OCI-LY3 (cell line): Measurements from ENCODE around the gene TMEM30A.

Source experiments
- H2AFZ ChIP-seq: fragments of 200-600, 300-600 bp; shearing (Covaris generic); 2 replicates; pipeline ENCODE4 v1.6.0; 2014; ENCODE audit warnings: antibody characterized with exemption, low read depth, low read length
- H3K27ac ChIP-seq: fragments of 200-600, 300-600 bp; sonication (generic); 2 replicates; pipeline ENCODE4 v1.5.1; 2014; ENCODE audit warnings: mild to moderate bottlenecking, low read length, moderate library complexity, mixed read lengths
- H3K27me3 ChIP-seq: fragments of 200-600, 300-600 bp; sonication (generic); 2 replicates; pipeline ENCODE4 v1.6.1; 2014; ENCODE audit warnings: low read depth, low read length, mixed read lengths
- H3K36me3 ChIP-seq: fragments of 200-600, 300-600 bp; sonication (generic); replicated peaks from 2 replicates; pipeline ENCODE3; 2014; ENCODE audit warnings: low read depth, low read length, mixed read lengths
- H3K4me1 ChIP-seq: fragments of 300-600, 200-600 bp; sonication (generic); 2 replicates; pipeline ENCODE4 v1.6.1; 2014; ENCODE audit warnings: low read length, mixed read lengths
- H3K4me2 ChIP-seq: fragments of 200-600, 300-600 bp; sonication (generic); 2 replicates; pipeline ENCODE4 v1.6.1; 2014; ENCODE audit warnings: low read length, mixed read lengths
- H3K4me3 ChIP-seq: fragments of 300-600, 200-600 bp; sonication (generic); 2 replicates; pipeline ENCODE4 v1.5.1; 2014; ENCODE audit warnings: antibody characterized with exemption, mild to moderate bottlenecking, low read length, moderate library complexity
- H3K79me2 ChIP-seq: fragments of 300-600, 200-600 bp; shearing (Covaris generic); 2 replicates; pipeline ENCODE4 v1.6.1; 2014; ENCODE audit warnings: mild to moderate bottlenecking, low read length, mixed read lengths
- H3K9ac ChIP-seq: fragments of 300-600, 200-600 bp; shearing (Covaris generic); 2 replicates; pipeline ENCODE4 v1.6.0; 2014; ENCODE audit warnings: mild to moderate bottlenecking, low read length, moderate library complexity
- H3K9me3 ChIP-seq: fragments of 200-600, 300-600 bp; shearing (Covaris generic); 2 replicates; pipeline ENCODE4 v1.6.1; 2014; ENCODE audit warnings: low read length, mixed read lengths; ENCODE audit not compliant: insufficient read depth
- H4K20me1 ChIP-seq: fragments of 200-600, 300-600 bp; sonication (generic); 2 replicates; pipeline ENCODE4 v1.6.1; 2016; ENCODE audit warnings: low read length, mixed read lengths; ENCODE audit not compliant: insufficient read depth
- CTCF ChIP-seq: fragments of 200-600, 300-600 bp; sonication (generic); IDR thresholded peaks from 2 replicates; pipeline ENCODE4 v1.5.1; 2014; ENCODE audit warnings: antibody characterized with exemption, low read length, low read depth
- EZH2phosphoT487 ChIP-seq: fragments of 200-600 bp; shearing (Covaris generic); IDR thresholded peaks from 2 replicates; pipeline ENCODE4 v1.6.1; 2018; ENCODE audit warnings: antibody characterized with exemption, mixed run types, low read depth

Gene TMEM30A

GRCh38 chr6:75243333-75244062, 41.1 kb downstream of the TMEM30A start, which contains the start of gene COX7A2:
Gene COX7A2 (minus strand): TSS chr6:75243801. CDS start chr6:75243734, 67 bp downstream.
- Histone ChIP-seq H3K4me2 (peak within 1 kb of the TSS; percentile 93), H3K36me3 (peaks cover 18% of the 10 kb centered on the region), H3K4me3 (peak within 1 kb of the TSS; percentile 89), H4K20me1 (peaks cover 7% of the 10 kb centered on the region; the same call in 1 of the 2 replicates), H3K9me3 (no peaks in the 10 kb centered on the region), H3K27ac (peak within 1 kb of the TSS; percentile 81), H3K9ac (peak within 1 kb of the TSS; percentile 88), H3K4me1 (peaks cover 8% of the 10 kb centered on the region), H3K79me2 (peaks cover 31% of the 10 kb centered on the region), H3K27me3 (no peaks in the 10 kb centered on the region), H2AFZ (peak within 1 kb of the TSS; percentile 98)
- no peak for TF ChIP-seq EZH2phosphoT487
- TF ChIP-seq CTCF, result no peak

GRCh38 chr6:75236630-75237029, 48.0 kb downstream of the TMEM30A start:
- Histone ChIP-seq H3K4me1 (peaks cover 3% of the 10 kb centered on the region; the same call in 1 of the 2 replicates), H3K4me3 (no peak overlapping the region), H3K4me2 (no peak overlapping the region), H3K79me2 (peaks cover 12% of the 10 kb centered on the region), H3K9ac (no peak overlapping the region), H3K9me3 (no peaks in the 10 kb centered on the region), H3K27me3 (no peaks in the 10 kb centered on the region), H3K27ac (no peak overlapping the region), H2AFZ (no peak overlapping the region), H3K36me3 (peaks cover 38% of the 10 kb centered on the region), H4K20me1 (peaks cover 7% of the 10 kb centered on the region; the same call in 1 of the 2 replicates)
- TF ChIP-seq CTCF (no peak), EZH2phosphoT487 (no peak)

GRCh38 chr6:75235271-75235670, 49.3 kb downstream of the TMEM30A start:
- Histone ChIP-seq H3K4me3 (no peak overlapping the region), H3K36me3 (peaks cover 31% of the 10 kb centered on the region), H3K27ac (no peak overlapping the region), H3K27me3 (no peaks in the 10 kb centered on the region), H3K9ac (no peak overlapping the region), H2AFZ (no peak overlapping the region), H3K9me3 (no peaks in the 10 kb centered on the region), H3K4me1 (peaks cover 3% of the 10 kb centered on the region; the same call in 1 of the 2 replicates), H3K4me2 (no peak overlapping the region), H4K20me1 (no peaks in the 10 kb centered on the region), H3K79me2 (no peaks in the 10 kb centered on the region)
- no peak for TF ChIP-seq EZH2phosphoT487
- TF ChIP-seq CTCF, result no peak

- Histone ChIP-seq H2AFZ (no peak overlapping the region), H3K36me3 (peaks cover 24% of the 10 kb centered on the region), H3K4me2 (no peak overlapping the region), H3K9me3 (no peaks in the 10 kb centered on the region), H3K4me1 (peaks cover 3% of the 10 kb centered on the region; the same call in 1 of the 2 replicates), H3K27me3 (no peaks in the 10 kb centered on the region), H3K9ac (no peak overlapping the region), H3K27ac (no peak overlapping the region), H4K20me1 (no peaks in the 10 kb centered on the region), H3K4me3 (no peak overlapping the region), H3K79me2 (no peaks in the 10 kb centered on the region)
- TF ChIP-seq EZH2phosphoT487 (no peak), CTCF (no peak)
Measured at GRCh38 chr6:75234126-75234865, 50.3 kb downstream of the TMEM30A start.
